ENCODE measurements around the gene COPS6.
"Not testable (repeated sequence)": the region's sequence is repeated elsewhere in the genome, so short reads cannot be mapped to it uniquely, and the experiment has no call there.

The COPS6 gene

DNA sequence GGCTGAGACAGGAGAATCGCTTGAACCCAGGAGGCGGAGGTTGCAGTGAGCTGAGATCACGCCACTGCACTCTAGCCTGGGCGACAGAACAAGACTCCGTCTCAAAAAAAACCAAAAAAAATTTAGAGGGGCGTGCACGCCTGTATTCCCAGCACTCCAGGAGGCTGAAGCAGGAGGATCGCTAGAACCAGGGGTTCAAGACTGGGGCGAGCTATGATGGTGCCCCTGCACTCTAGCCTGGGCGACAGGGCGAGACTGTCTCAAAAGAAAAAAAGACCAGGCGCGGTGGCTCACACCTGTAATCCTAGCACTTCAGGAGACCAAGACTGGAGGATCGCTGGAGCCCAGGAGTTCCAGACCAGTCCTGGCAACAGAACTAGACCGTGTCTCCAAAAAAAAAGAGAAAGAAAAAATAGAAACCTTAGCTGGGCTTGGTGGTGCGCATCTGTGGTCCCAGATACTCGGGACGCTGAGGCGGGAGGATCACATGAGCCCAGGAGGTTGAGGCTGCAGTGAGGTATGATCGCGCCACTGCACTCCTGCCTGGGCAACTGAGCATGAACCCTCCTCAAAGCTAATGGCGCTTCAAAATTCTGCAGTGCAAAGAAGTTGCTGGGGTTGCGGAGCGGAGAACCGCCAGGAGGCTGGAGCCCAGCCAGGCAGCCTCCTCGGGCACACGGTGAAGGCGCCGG, 37.6 kb downstream of the COPS6 start:
- peak overlapping the region; percentile 58 for H3K4me3 ChIP-seq (ENCODE audit: insufficient read depth, low read depth, low read length)
- WGBS, 2 experiments = 23 to 24% methylated on average over 29 of the region's 29 CpGs
- H3K9me3 ChIP-seq (ENCODE audit: control insufficient read depth, low read length) = no peaks in the 10 kb centered on the region
- H3K27ac ChIP-seq (ENCODE audit: insufficient read depth, low read depth, low read length, poor library complexity, severe bottlenecking) = peak overlapping the region; percentile 82
- peaks cover 28% of the 10 kb centered on the region for H3K27me3 ChIP-seq (ENCODE audit: control insufficient read depth, insufficient read depth, low read length, poor library complexity, severe bottlenecking)
- H3K36me3 ChIP-seq (ENCODE audit: control insufficient read depth, insufficient read depth, low read length) = no peaks in the 10 kb centered on the region
- H3K4me1 ChIP-seq (ENCODE audit: control insufficient read depth, insufficient read depth, low read length) = peaks cover 7% of the 10 kb centered on the region

DNA sequence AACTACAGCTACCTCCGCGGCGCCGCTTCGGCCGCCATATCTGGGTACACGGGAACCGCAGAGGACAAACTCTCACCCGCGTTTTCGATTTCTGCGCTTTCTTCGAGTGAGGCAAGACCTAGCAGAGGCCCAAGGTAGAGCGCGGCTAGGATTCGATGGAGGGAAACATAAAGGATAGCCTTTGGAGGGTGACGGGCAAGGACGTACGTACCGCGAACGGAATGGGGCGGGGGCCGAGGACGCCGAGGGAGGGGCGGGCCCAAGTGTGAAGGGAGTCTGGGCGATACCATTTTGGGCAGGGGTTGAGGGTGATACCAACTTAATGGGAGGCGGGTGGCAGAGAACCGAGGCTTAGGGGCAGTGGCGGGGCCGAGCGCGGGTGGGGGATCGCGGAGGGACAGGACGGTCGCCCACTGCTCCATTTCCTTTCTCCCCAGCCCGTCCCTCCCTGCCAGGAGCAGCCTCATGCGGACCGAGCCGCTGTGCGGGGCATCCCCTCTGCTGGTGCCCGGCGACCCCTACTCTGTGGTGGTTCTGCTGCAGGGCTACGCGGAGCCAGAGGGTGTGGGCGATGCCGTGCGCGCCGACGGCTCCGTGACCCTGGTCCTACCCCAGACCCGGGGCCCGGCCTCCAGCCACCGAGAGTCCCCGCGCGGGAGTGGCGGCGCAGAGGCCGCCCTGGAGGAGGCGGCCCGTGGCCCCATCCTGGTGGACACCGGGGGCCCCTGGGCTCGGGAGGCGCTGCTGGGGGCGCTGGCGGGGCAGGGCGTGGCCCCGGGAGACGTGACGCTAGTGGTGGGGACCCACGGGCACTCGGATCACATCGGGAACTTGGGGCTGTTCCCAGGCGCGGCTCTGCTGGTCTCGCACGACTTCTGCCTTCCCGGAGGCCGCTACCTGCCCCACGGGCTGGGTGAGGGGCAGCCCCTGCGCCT, 38.4 kb downstream of the COPS6 start, which contains the start of gene MBLAC1:
Gene MBLAC1, plus strand, starts transcription at position 37 of the 935 bp plus-strand sequence. Its CDS starts 429 bp downstream, at position 466.
- no peaks in the 10 kb centered on the region for H3K36me3 ChIP-seq (ENCODE audit: control insufficient read depth, insufficient read depth, low read length)
- WGBS, 2 experiments = 1% methylated on average over 85 of the region's 85 CpGs

DNA sequence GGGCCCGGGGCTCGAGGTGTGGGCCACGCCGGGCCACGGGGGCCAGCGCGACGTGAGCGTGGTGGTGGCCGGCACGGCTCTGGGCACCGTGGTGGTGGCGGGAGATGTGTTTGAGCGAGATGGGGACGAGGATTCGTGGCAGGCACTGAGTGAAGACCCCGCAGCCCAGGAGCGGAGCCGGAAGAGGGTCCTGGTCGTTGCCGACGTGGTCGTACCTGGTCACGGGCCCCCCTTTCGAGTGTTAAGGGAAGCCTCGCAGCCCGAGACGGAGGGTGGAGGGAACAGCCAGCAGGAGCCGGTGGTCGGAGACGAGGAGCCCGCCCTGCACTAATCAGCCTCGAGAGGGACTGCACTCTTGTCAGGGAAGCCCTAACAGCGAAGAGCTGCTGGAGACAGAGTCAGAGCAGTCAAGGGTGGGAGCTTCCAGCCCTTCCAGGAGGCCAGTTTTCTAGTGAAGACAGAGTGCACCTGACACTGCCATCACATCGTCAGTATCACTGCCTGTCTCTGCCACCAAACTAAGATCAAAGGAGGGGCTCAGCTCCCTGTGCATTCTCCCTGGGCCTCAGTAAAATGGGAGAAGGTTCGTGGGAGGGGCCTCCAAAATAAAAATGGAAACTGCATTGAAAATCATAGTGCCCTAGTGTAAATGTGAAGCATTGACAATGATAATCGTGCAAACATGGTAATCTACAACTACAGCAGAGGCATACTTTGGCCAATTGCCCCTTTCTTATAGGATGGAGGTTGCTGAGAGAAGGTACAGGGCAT, 39.3 kb downstream of the COPS6 start:
- H3K27ac ChIP-seq (ENCODE audit: insufficient read depth, low read depth, low read length, poor library complexity, severe bottlenecking) = no peak overlapping the region
- no peaks in the 10 kb centered on the region for H3K36me3 ChIP-seq (ENCODE audit: control insufficient read depth, insufficient read depth, low read length)
- peaks cover 7% of the 10 kb centered on the region for H3K4me1 ChIP-seq (ENCODE audit: control insufficient read depth, insufficient read depth, low read length)
- 6 to 8% methylated on average over 37 of the region's 37 CpGs for WGBS, 2 experiments
- H3K9me3 ChIP-seq (ENCODE audit: control insufficient read depth, low read length) = no peaks in the 10 kb centered on the region
- peak overlapping the region; percentile 58 for H3K4me3 ChIP-seq (ENCODE audit: insufficient read depth, low read depth, low read length)
- peaks cover 28% of the 10 kb centered on the region for H3K27me3 ChIP-seq (ENCODE audit: control insufficient read depth, insufficient read depth, low read length, poor library complexity, severe bottlenecking)

More for the DNA sequence above, 38.4 kb downstream of the COPS6 start, which contains the start of gene MBLAC1:
- Histone ChIP-seq H3K4me1 (ENCODE audit: control insufficient read depth, insufficient read depth, low read length) (peaks cover 7% of the 10 kb centered on the region), H3K4me3 (ENCODE audit: insufficient read depth, low read depth, low read length) (peak within 1 kb of the TSS; percentile 58), H3K9me3 (ENCODE audit: control insufficient read depth, low read length) (no peaks in the 10 kb centered on the region), H3K27ac (ENCODE audit: insufficient read depth, low read depth, low read length, poor library complexity, severe bottlenecking) (peak within 1 kb of the TSS; percentile 82), H3K27me3 (ENCODE audit: control insufficient read depth, insufficient read depth, low read length, poor library complexity, severe bottlenecking) (peaks cover 28% of the 10 kb centered on the region)

GRCh38 chr7:100128637-100128963, 39.8 kb downstream of the COPS6 start:
- no peak overlapping the region for H3K4me3 ChIP-seq (ENCODE audit: insufficient read depth, low read depth, low read length)
- H3K27ac ChIP-seq (ENCODE audit: insufficient read depth, low read depth, low read length, poor library complexity, severe bottlenecking) = no peak overlapping the region
- WGBS, 2 experiments = 60 to 78% methylated on average over 1 of the region's 1 CpG
- H3K9me3 ChIP-seq (ENCODE audit: control insufficient read depth, low read length) = no peaks in the 10 kb centered on the region
- H3K36me3 ChIP-seq (ENCODE audit: control insufficient read depth, insufficient read depth, low read length) = no peaks in the 10 kb centered on the region
- H3K4me1 ChIP-seq (ENCODE audit: control insufficient read depth, insufficient read depth, low read length) = peaks cover 7% of the 10 kb centered on the region
- H3K27me3 ChIP-seq (ENCODE audit: control insufficient read depth, insufficient read depth, low read length, poor library complexity, severe bottlenecking) = peaks cover 28% of the 10 kb centered on the region

- not testable (repeated sequence) for H3K4me3 ChIP-seq (ENCODE audit: insufficient read depth, low read depth, low read length); H3K27ac ChIP-seq (ENCODE audit: insufficient read depth, low read depth, low read length, poor library complexity, severe bottlenecking); H3K36me3 ChIP-seq (ENCODE audit: control insufficient read depth, insufficient read depth, low read length); H3K9me3 ChIP-seq (ENCODE audit: control insufficient read depth, low read length); H3K4me1 ChIP-seq (ENCODE audit: control insufficient read depth, insufficient read depth, low read length)
- 88 to 89% methylated on average over 1 of the region's 1 CpG for whole genome bisulfite sequencing, 2 experiments
- peaks cover 28% of the 10 kb centered on the region for H3K27me3 ChIP-seq (ENCODE audit: control insufficient read depth, insufficient read depth, low read length, poor library complexity, severe bottlenecking)
These were observed 41.4 kb downstream of the COPS6 start for GRCh38 chr7:100130220-100130607.

- Histone ChIP-seq H3K4me1 (ENCODE audit: control insufficient read depth, insufficient read depth, low read length) (peaks cover 7% of the 10 kb centered on the region), H3K36me3 (ENCODE audit: control insufficient read depth, insufficient read depth, low read length) (no peaks in the 10 kb centered on the region), H3K9me3 (ENCODE audit: control insufficient read depth, low read length) (no peaks in the 10 kb centered on the region), H3K27ac (ENCODE audit: insufficient read depth, low read depth, low read length, poor library complexity, severe bottlenecking) (no peak overlapping the region), H3K4me3 (ENCODE audit: insufficient read depth, low read depth, low read length) (no peak overlapping the region), H3K27me3 (ENCODE audit: control insufficient read depth, insufficient read depth, low read length, poor library complexity, severe bottlenecking) (peaks cover 28% of the 10 kb centered on the region)
- WGBS, 2 experiments = 15% methylated on average over 24 of the region's 24 CpGs
These were observed 42.1 kb downstream of the COPS6 start for GRCh38 chr7:100130608-100131453.

DNA sequence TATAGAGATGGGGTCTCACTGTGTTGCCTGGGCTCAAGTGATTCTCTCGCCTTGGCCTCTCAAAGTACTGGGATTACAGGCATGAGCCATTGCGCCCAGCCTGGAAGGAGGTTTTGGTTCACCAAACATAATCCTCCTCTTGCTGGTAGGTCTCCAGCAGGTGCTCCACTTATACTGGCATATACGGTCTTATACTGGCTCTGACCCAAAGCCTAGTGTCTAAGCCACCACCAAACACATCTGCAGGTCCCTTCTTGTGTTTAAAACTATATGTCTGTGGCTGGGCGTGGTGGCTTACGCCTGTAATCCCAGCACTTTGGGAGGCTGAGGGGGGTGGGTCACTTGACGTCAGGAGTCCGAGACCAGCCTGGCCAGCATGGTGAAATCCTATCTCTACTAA, 43.4 kb downstream of the COPS6 start:
- Histone ChIP-seq H3K27me3 (ENCODE audit: control insufficient read depth, insufficient read depth, low read length, poor library complexity, severe bottlenecking) (peaks cover 28% of the 10 kb centered on the region), H3K9me3 (ENCODE audit: control insufficient read depth, low read length) (no peaks in the 10 kb centered on the region), H3K36me3 (ENCODE audit: control insufficient read depth, insufficient read depth, low read length) (no peaks in the 10 kb centered on the region), H3K27ac (ENCODE audit: insufficient read depth, low read depth, low read length, poor library complexity, severe bottlenecking) (no peak overlapping the region), H3K4me1 (ENCODE audit: control insufficient read depth, insufficient read depth, low read length) (peaks cover 7% of the 10 kb centered on the region), H3K4me3 (ENCODE audit: insufficient read depth, low read depth, low read length) (no peak overlapping the region)
- WGBS, 2 experiments = 71 to 86% methylated on average over 7 of the region's 7 CpGs

DNA sequence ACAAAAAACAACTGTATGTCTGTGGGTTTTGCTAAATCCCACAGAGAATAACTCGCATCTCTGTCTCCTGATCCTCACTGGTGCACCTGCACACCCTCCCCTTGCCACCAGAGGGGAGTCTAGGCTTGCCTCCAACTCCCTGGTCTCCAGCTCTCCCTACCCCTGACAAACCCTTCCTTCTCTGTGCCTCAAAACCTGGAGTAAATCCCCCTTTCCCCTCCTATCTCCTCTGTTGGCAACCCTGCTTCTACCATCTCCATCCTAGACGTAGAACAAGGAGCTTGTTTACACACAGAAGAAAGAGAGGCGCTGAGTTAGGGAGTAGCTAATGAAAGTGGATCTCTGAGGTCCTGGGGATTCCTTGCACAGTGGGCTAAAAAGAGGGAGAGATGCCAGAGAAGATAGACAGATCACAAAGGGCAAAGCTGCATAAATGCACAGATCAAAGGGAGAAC, 44.0 kb downstream of the COPS6 start:
- WGBS, 2 experiments = 23% methylated on average over 3 of the region's 3 CpGs
- no peak overlapping the region for H3K27ac ChIP-seq (ENCODE audit: insufficient read depth, low read depth, low read length, poor library complexity, severe bottlenecking)

More for the DNA sequence above, 44.0 kb downstream of the COPS6 start:
- H3K4me1 ChIP-seq (ENCODE audit: control insufficient read depth, insufficient read depth, low read length) = peaks cover 7% of the 10 kb centered on the region
- H3K36me3 ChIP-seq (ENCODE audit: control insufficient read depth, insufficient read depth, low read length) = no peaks in the 10 kb centered on the region
- peaks cover 24% of the 10 kb centered on the region for H3K27me3 ChIP-seq (ENCODE audit: control insufficient read depth, insufficient read depth, low read length, poor library complexity, severe bottlenecking)
- no peaks in the 10 kb centered on the region for H3K9me3 ChIP-seq (ENCODE audit: control insufficient read depth, low read length)
- no peak overlapping the region for H3K4me3 ChIP-seq (ENCODE audit: insufficient read depth, low read depth, low read length)
